GM12878 (cell line): ENCODE measurements around the gene HMGCL. TPM values are rescaled to one million over a fixed set of nuclear protein-coding genes. Genes with fewer than 3 reads are reported as not detected.

ENCODE experiments used
- ATF7 ChIP-seq: fragments of 450-650 bp; IDR thresholded peaks from 2 replicates; pipeline ENCODE4 v1.6.1; 2016; ENCODE audit warnings: low read depth, mild to moderate bottlenecking
- BRCA1 ChIP-seq: IDR thresholded peaks from 2 replicates; pipeline ENCODE4 v1.6.1; 2011; ENCODE audit warnings: low read depth, low read length, improper control_type of control experiment
- CBX3 ChIP-seq: fragments of 200-600 bp; sonication (generic); IDR thresholded peaks from 2 replicates; pipeline ENCODE4 v1.6.1; 2016; ENCODE audit warnings: low read depth, borderline replicate concordance
- CEBPB ChIP-seq, 2 experiments: fragments of 150-350 bp in 1 of 2; IDR thresholded peaks; 2 replicates each; pipeline ENCODE4 v1.6.1; 2012 to 2014; ENCODE audit warnings: low read depth in 2 of 2, low read length in 2 of 2, borderline replicate concordance in 1 of 2, inconsistent platforms in 1 of 2
- CREB1 ChIP-seq: IDR thresholded peaks from 2 replicates; pipeline ENCODE4 v1.6.1; 2012; ENCODE audit warnings: low read depth, mild to moderate bottlenecking, inconsistent platforms
- FOS ChIP-seq: IDR thresholded peaks from 3 replicates; pipeline ENCODE4 v1.6.1; 2011; ENCODE audit warnings: borderline replicate concordance; ENCODE audit not compliant: insufficient read length; ENCODE audit errors: extremely low read depth
- FOXK2 ChIP-seq: fragments of 450-650 bp; IDR thresholded peaks from 2 replicates; pipeline ENCODE4 v1.6.1; 2017; ENCODE audit warnings: mild to moderate bottlenecking, moderate library complexity
- HCFC1 ChIP-seq: fragments of 150-350 bp; IDR thresholded peaks from 2 replicates; pipeline ENCODE4 v1.6.1; 2014; ENCODE audit warnings: low read length
- IRF4 ChIP-seq: IDR thresholded peaks from 2 replicates; pipeline ENCODE4 v1.6.1; 2011; ENCODE audit warnings: low read depth, low read length
- KLF5 ChIP-seq: fragments of 450-650 bp; IDR thresholded peaks from 2 replicates; pipeline ENCODE4 v1.6.1; 2014; ENCODE audit warnings: mild to moderate bottlenecking; ENCODE audit not compliant: partially characterized antibody
- LARP7 ChIP-seq: fragments of 450-650 bp; IDR thresholded peaks from 2 replicates; pipeline ENCODE4 v1.6.1; 2017; ENCODE audit warnings: mild to moderate bottlenecking
- MEF2B ChIP-seq: fragments of 450-650 bp; IDR thresholded peaks from 2 replicates; pipeline ENCODE4 v1.6.1; 2018; ENCODE audit warnings: mild to moderate bottlenecking, moderate library complexity; ENCODE audit not compliant: partially characterized antibody, poor library complexity, severe bottlenecking
- MYC ChIP-seq: IDR thresholded peaks from 2 replicates; pipeline ENCODE4 v1.6.1; 2011; ENCODE audit warnings: mild to moderate bottlenecking, low read length, moderate library complexity, inconsistent platforms; ENCODE audit not compliant: insufficient read depth, insufficient replicate concordance, insufficient read length, severe bottlenecking
- NFYA ChIP-seq: IDR thresholded peaks from 2 replicates; pipeline ENCODE4 v1.6.1; 2011; ENCODE audit warnings: low read depth, mild to moderate bottlenecking, low read length, improper control_type of control experiment, borderline replicate concordance
- NR2C1 ChIP-seq: fragments of 450-650 bp; IDR thresholded peaks from 2 replicates; pipeline ENCODE4 v1.6.1; 2017; ENCODE audit warnings: antibody characterized with exemption, mild to moderate bottlenecking, moderate library complexity
- PML ChIP-seq: IDR thresholded peaks from 2 replicates; pipeline ENCODE4 v1.6.1; 2012; ENCODE audit warnings: low read length, inconsistent platforms
- RB1 ChIP-seq: fragments of 450-650 bp; formaldehyde crosslinking; IDR thresholded peaks from 2 replicates; pipeline ENCODE4 v1.6.1; 2017; ENCODE audit warnings: mild to moderate bottlenecking, borderline replicate concordance
- RELA ChIP-seq: fragments of 450-650 bp; IDR thresholded peaks from 2 replicates; pipeline ENCODE4 v1.8.0; 2014; ENCODE audit warnings: borderline replicate concordance; ENCODE audit not compliant: partially characterized antibody
- SIN3A ChIP-seq: IDR thresholded peaks from 2 replicates; pipeline ENCODE4 v1.6.1; 2012; ENCODE audit warnings: low read depth, low read length, improper control_type of control experiment
- SMAD5 ChIP-seq: IDR thresholded peaks from 2 replicates; pipeline ENCODE4 v1.6.1; 2016; ENCODE audit warnings: antibody characterized with exemption, low read depth
- SUZ12 ChIP-seq: fragments of 200-600 bp; sonication (generic); IDR thresholded peaks from one replicate; pipeline ENCODE4 v1.6.1; 2018; ENCODE audit warnings: antibody characterized with exemption, mild to moderate bottlenecking; ENCODE audit not compliant: unreplicated experiment
- ZNF384 ChIP-seq: IDR thresholded peaks from 2 replicates; pipeline ENCODE4 v1.6.1; 2012; ENCODE audit warnings: low read depth, mild to moderate bottlenecking, low read length, improper control_type of control experiment, borderline replicate concordance
- polyA plus RNA-seq, 11 experiments: library from polyadenylated mRNA; depleted of rRNA in 4 of 11; unstranded in 6 of 11; stranded (reverse) in 5 of 11; fragments of >200 nt; fragmentation: Nextera tagmentation in 4 of 11; fragmentation: Illumina TruSeq in 1 of 11; extraction: Ambion mirVana in 4 of 11; extraction: Trizol in 1 of 11; gene quantifications; 1 replicate in 1 of 11; 2 replicates in 10 of 11; pipeline versions ENCODE4 v1.2.1 to v1.2.3, GENCODE V29; 2011 to 2016; ENCODE audit warnings: inconsistent platforms in 2 of 11, missing spikeins in 2 of 11, low read depth in 1 of 11
- total RNA-seq, 4 experiments: library from RNA; depleted of rRNA in 3 of 4; stranded (reverse); fragments of >200 nt in 3 of 4; fragmentation: Illumina TruSeq in 1 of 4; extraction: Trizol in 1 of 4; gene quantifications; 2 replicates each; pipeline versions ENCODE4 v1.2.1 to v1.2.3, GENCODE V29; 2013 to 2021
- TF ChIP-seq, protein P1 (sequence below): fragments of 150-350 bp; IDR thresholded peaks from 2 replicates; pipeline ENCODE4 v1.6.1; 2014; ENCODE audit warnings: mild to moderate bottlenecking, low read depth, low read length
- TF ChIP-seq, protein P2 (sequence below): fragments of 450-650 bp; IDR thresholded peaks from 2 replicates; pipeline ENCODE4 v1.6.1; 2014; ENCODE audit warnings: mild to moderate bottlenecking
- TF ChIP-seq, protein P3 (sequence below): IDR thresholded peaks from 2 replicates; pipeline ENCODE4 v1.6.1; 2011; ENCODE audit warnings: low read depth, mild to moderate bottlenecking, low read length, moderate library complexity, borderline replicate concordance; ENCODE audit errors: extremely low read depth
- TF ChIP-seq, protein P4 (sequence below): fragments of 450-650 bp; IDR thresholded peaks from 2 replicates; pipeline ENCODE4 v1.6.1; 2017; ENCODE audit warnings: low read depth, mild to moderate bottlenecking, moderate library complexity
- TF ChIP-seq, protein P5 (sequence below): fragments of 450-650 bp; IDR thresholded peaks from 2 replicates; pipeline ENCODE4 v1.6.1; 2017; ENCODE audit warnings: borderline replicate concordance

Gene HMGCL
- total and polyA plus RNA-seq, 10 of the 15 experiments (the other 5 are each of a cell fraction or from before 2014, with no cell fraction given) = 29.4 to 127 (median 36.4) TPM

DNA sequence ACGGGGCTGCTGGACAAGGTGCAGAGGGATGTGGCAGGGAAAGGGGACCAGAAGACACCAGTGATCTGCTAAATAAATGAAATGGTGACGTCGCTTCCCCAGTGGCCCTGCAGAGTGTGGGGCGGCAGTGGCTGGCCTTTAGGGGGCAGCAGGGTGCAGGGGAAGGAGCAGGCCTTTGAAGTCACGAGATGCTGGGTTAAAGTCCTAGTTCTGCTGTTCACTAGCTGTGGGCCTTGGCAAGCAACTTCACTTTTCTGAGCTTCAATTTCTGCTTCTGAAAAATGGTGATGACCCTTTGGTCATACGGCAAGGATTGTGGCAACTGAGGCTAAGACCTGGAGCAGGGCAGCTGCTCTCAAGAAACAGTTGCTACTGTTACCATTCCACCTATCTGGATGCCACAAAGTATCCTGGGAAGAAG is 15.5 kb downstream of the HMGCL start (continued):
- TF ChIP-seq RELA (no peak), MEF2B (no peak), MYC (no peak), KLF5 (no peak), RB1 (0 out of 2 replicates have a peak, but pooled peaks have one; percentile 18), FOS (no peak), NFYA (no peak), PML (no peak), NR2C1 (no peak), CBX3 (no peak), CEBPB (IDR thresholded peaks at IDR 0.05; ENCODE audit: borderline replicate concordance in 1 of 2, low read depth in 2 of 2, low read length in 2 of 2) (no peak), ATF7 (peak; percentile 93), CREB1 (peak; percentile 60; the same call in 1 of the 2 replicates), IRF4 (0 out of 2 replicates have a peak, but pooled peaks have one; percentile 11), SUZ12 (no peak), BRCA1 (no peak), SMAD5 (no peak), HCFC1 (no peak), SIN3A (no peak), LARP7 (no peak), FOXK2 (no peak), ZNF384 (no peak)
- TF ChIP-seq, protein P1, sequence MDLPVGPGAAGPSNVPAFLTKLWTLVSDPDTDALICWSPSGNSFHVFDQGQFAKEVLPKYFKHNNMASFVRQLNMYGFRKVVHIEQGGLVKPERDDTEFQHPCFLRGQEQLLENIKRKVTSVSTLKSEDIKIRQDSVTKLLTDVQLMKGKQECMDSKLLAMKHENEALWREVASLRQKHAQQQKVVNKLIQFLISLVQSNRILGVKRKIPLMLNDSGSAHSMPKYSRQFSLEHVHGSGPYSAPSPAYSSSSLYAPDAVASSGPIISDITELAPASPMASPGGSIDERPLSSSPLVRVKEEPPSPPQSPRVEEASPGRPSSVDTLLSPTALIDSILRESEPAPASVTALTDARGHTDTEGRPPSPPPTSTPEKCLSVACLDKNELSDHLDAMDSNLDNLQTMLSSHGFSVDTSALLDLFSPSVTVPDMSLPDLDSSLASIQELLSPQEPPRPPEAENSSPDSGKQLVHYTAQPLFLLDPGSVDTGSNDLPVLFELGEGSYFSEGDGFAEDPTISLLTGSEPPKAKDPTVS = no peak
- TF ChIP-seq, protein P2, sequence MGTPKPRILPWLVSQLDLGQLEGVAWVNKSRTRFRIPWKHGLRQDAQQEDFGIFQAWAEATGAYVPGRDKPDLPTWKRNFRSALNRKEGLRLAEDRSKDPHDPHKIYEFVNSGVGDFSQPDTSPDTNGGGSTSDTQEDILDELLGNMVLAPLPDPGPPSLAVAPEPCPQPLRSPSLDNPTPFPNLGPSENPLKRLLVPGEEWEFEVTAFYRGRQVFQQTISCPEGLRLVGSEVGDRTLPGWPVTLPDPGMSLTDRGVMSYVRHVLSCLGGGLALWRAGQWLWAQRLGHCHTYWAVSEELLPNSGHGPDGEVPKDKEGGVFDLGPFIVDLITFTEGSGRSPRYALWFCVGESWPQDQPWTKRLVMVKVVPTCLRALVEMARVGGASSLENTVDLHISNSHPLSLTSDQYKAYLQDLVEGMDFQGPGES = no peak
- TF ChIP-seq, protein P3, sequence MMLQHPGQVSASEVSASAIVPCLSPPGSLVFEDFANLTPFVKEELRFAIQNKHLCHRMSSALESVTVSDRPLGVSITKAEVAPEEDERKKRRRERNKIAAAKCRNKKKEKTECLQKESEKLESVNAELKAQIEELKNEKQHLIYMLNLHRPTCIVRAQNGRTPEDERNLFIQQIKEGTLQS = peak; percentile 43; the same call in 1 of the 2 replicates
- TF ChIP-seq, protein P4, sequence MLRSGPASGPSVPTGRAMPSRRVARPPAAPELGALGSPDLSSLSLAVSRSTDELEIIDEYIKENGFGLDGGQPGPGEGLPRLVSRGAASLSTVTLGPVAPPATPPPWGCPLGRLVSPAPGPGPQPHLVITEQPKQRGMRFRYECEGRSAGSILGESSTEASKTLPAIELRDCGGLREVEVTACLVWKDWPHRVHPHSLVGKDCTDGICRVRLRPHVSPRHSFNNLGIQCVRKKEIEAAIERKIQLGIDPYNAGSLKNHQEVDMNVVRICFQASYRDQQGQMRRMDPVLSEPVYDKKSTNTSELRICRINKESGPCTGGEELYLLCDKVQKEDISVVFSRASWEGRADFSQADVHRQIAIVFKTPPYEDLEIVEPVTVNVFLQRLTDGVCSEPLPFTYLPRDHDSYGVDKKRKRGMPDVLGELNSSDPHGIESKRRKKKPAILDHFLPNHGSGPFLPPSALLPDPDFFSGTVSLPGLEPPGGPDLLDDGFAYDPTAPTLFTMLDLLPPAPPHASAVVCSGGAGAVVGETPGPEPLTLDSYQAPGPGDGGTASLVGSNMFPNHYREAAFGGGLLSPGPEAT = no peak; the same call in 1 of the 2 replicates
- TF ChIP-seq, protein P5, sequence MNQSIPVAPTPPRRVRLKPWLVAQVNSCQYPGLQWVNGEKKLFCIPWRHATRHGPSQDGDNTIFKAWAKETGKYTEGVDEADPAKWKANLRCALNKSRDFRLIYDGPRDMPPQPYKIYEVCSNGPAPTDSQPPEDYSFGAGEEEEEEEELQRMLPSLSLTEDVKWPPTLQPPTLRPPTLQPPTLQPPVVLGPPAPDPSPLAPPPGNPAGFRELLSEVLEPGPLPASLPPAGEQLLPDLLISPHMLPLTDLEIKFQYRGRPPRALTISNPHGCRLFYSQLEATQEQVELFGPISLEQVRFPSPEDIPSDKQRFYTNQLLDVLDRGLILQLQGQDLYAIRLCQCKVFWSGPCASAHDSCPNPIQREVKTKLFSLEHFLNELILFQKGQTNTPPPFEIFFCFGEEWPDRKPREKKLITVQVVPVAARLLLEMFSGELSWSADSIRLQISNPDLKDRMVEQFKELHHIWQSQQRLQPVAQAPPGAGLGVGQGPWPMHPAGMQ = no peak
